MCF 10A (cell line): ENCODE data around the gene PRR35. TPM values are rescaled to one million over a fixed set of nuclear protein-coding genes. Genes with fewer than 3 reads are reported as not detected.

Experiments
- BruUV-seq: library from RNA; stranded (reverse); fragments of 400-500 nt; replicated peaks from 2 replicates; lab custom pipeline; 2021; lab: Mats Ljungman, UMichigan
- CTCF ChIA-PET: fragments of 300-600 bp; sonication (Branson Sonifier 250); formaldehyde crosslinking; extraction: SDS; loops from one replicate; lab custom pipeline; 2021; ENCODE audit warnings: antibody characterized with exemption, inconsistent platforms; lab: Yijun Ruan, JAX
- POLR2A ChIA-PET: fragments of 300-600, 350-650 bp; sonication (Branson Sonifier 250); formaldehyde crosslinking; extraction: SDS; loops from one replicate; lab custom pipeline; 2020; ENCODE audit warnings: antibody characterized with exemption, inconsistent platforms; lab: Yijun Ruan, JAX
- DNase-seq: peaks from one replicate; pipeline ENCODE4 v3.0.0-alpha.2; 2018; ENCODE audit not compliant: unreplicated experiment
- H3K27ac Mint-ChIP-seq: one replicate; pipeline ENCODE4 v1.8.0; 2022; ENCODE audit warnings: mild to moderate bottlenecking, low read depth, mixed read lengths; ENCODE audit not compliant: unreplicated experiment
- H3K27me3 Mint-ChIP-seq: one replicate; pipeline ENCODE4 v1.8.0; 2022; ENCODE audit warnings: mixed read lengths; ENCODE audit not compliant: insufficient read depth, unreplicated experiment
- H3K36me3 Mint-ChIP-seq: one replicate; pipeline ENCODE4 v1.8.0; 2022; ENCODE audit warnings: mild to moderate bottlenecking, moderate library complexity, mixed read lengths; ENCODE audit not compliant: insufficient read depth, unreplicated experiment
- H3K4me1 Mint-ChIP-seq: one replicate; pipeline ENCODE4 v1.8.0; 2022; ENCODE audit warnings: mixed read lengths; ENCODE audit not compliant: insufficient read depth, unreplicated experiment
- H3K4me3 Mint-ChIP-seq: one replicate; pipeline ENCODE4 v1.8.0; 2022; ENCODE audit warnings: mild to moderate bottlenecking, moderate library complexity, mixed read lengths; ENCODE audit not compliant: unreplicated experiment
- H3K9me3 Mint-ChIP-seq: one replicate; pipeline ENCODE4 v1.8.0; 2022; ENCODE audit warnings: mixed read lengths; ENCODE audit not compliant: unreplicated experiment
- CTCF ChIP-seq: fragments of 200-600 bp; IDR thresholded peaks from one replicate; pipeline ENCODE4 v1.8.0; 2022; ENCODE audit warnings: antibody characterized with exemption, mild to moderate bottlenecking; ENCODE audit not compliant: unreplicated experiment
- intact Hi-C: fragments of 100-400 bp; cut with micrococcal nuclease; formaldehyde crosslinking; loops from 2 replicates; pipeline ENCODE4 v1.14.1; 2022
- total RNA-seq: library from RNA; stranded (reverse); gene quantifications from 2 replicates; pipeline ENCODE4 v1.2.3, GENCODE V29; 2022

Gene PRR35
- total RNA-seq, 1 experiment from 2014 or later: not detected

- H3K36me3 Mint-ChIP-seq: no peaks in the 10 kb centered on the region
- no peak for DNase-seq
- no peak overlapping the region for H3K27ac Mint-ChIP-seq
- no peaks in the 10 kb centered on the region for H3K4me1 Mint-ChIP-seq
- no peak overlapping the region for H3K4me3 Mint-ChIP-seq
- TF ChIP-seq CTCF: no peak
- no peaks in the 10 kb centered on the region for H3K27me3 Mint-ChIP-seq
- ChIA-PET POLR2A (no interaction called here), CTCF (interaction anchor here (0.5 kb wide), 1 partner anchor 416 kb away, joined by 4 read pairs; no protein-coding TSS in a partner anchor)
- H3K9me3 Mint-ChIP-seq: no peaks in the 10 kb centered on the region
- intact Hi-C loops: no loop called here
- BruUV-seq: no TSS peak
Measured at GRCh38 chr16:553601-554296, 6.4 kb upstream of the PRR35 start.

GRCh38 chr16:554297-554621 lies 5.9 kb upstream of the PRR35 start:
- H3K4me3 Mint-ChIP-seq: no peak overlapping the region
- H3K36me3 Mint-ChIP-seq: no peaks in the 10 kb centered on the region
- H3K4me1 Mint-ChIP-seq: no peaks in the 10 kb centered on the region
- H3K27me3 Mint-ChIP-seq: no peaks in the 10 kb centered on the region
- DNase-seq: no peak
- ChIA-PET POLR2A (no interaction called here), CTCF (interaction anchor here (0.5 kb wide), 1 partner anchor 416 kb away, joined by 4 read pairs; no protein-coding TSS in a partner anchor)
- BruUV-seq: no TSS peak
- H3K9me3 Mint-ChIP-seq: no peaks in the 10 kb centered on the region
- no peak for TF ChIP-seq CTCF
- H3K27ac Mint-ChIP-seq: no peak overlapping the region
- intact Hi-C loops: no loop called here

GRCh38 chr16:554640-555365 lies 5.4 kb upstream of the PRR35 start:
- BruUV-seq: no TSS peak
- Mint-ChIP-seq H3K27me3 (no peaks in the 10 kb centered on the region), H3K4me3 (no peak overlapping the region), H3K9me3 (no peaks in the 10 kb centered on the region), H3K4me1 (no peaks in the 10 kb centered on the region), H3K27ac (no peak overlapping the region), H3K36me3 (no peaks in the 10 kb centered on the region)
- DNase-seq: no peak
- no peak for TF ChIP-seq CTCF
- intact Hi-C loops: no loop called here
- CTCF ChIA-PET: interaction anchor here (0.7 kb wide), 1 partner anchor 26 kb away, joined by 3 read pairs; no protein-coding TSS in a partner anchor
- POLR2A ChIA-PET: no interaction called here
